Neural progenitor cell (in vitro differentiated cells): ENCODE results near the gene SUPT4H1. TPM values are rescaled to one million over a fixed set of nuclear protein-coding genes. Genes with fewer than 3 reads are reported as not detected.

Source experiments
- DNase-seq: peaks from one replicate; pipeline ENCODE4 v3.0.0-alpha.2; 2016; ENCODE audit warnings: low spot score
- H2AFZ ChIP-seq: fragments of 200-600 bp; sonication (generic); replicated peaks from 2 replicates; pipeline ENCODE4 v1.6.1; 2016; ENCODE audit warnings: antibody characterized with exemption
- H3F3A ChIP-seq: fragments of 200-600 bp; sonication (generic); 2 replicates; pipeline ENCODE4 v1.6.1; 2016; ENCODE audit warnings: antibody characterized with exemption, low read depth
- H3K27ac ChIP-seq: fragments of 200-600 bp; sonication (generic); 2 replicates; pipeline ENCODE4 v1.5.1; 2016; ENCODE audit warnings: mild to moderate bottlenecking
- H3K27me3 ChIP-seq: fragments of 200-600 bp; sonication (generic); 2 replicates; pipeline ENCODE4 v1.6.1; 2016; ENCODE audit warnings: mild to moderate bottlenecking, moderate library complexity
- H3K36me3 ChIP-seq: fragments of 200-600 bp; sonication (generic); 2 replicates; pipeline ENCODE4 v1.5.1; 2016
- H3K4me1 ChIP-seq: fragments of 200-600 bp; sonication (generic); 2 replicates; pipeline ENCODE4 v1.6.1; 2016; ENCODE audit warnings: mixed run types
- H3K4me2 ChIP-seq: fragments of 200-600 bp; sonication (generic); 2 replicates; pipeline ENCODE4 v1.6.1; 2016
- H3K4me3 ChIP-seq: fragments of 200-600 bp; sonication (generic); 2 replicates; pipeline ENCODE4 v1.5.1; 2016
- H3K79me2 ChIP-seq: fragments of 200-600 bp; sonication (generic); 2 replicates; pipeline ENCODE4 v1.6.1; 2016; ENCODE audit warnings: low read depth
- H3K9ac ChIP-seq: fragments of 200-600 bp; sonication (generic); 2 replicates; pipeline ENCODE4 v1.6.1; 2016
- H3K9me3 ChIP-seq: fragments of 200-600 bp; sonication (generic); 2 replicates; pipeline ENCODE4 v1.5.1; 2016; ENCODE audit warnings: low read depth
- H4K20me1 ChIP-seq: fragments of 200-600 bp; sonication (generic); 2 replicates; pipeline ENCODE4 v1.6.1; 2016; ENCODE audit warnings: low read depth
- H3K27ac Mint-ChIP-seq: 3 replicates; pipeline ENCODE4 v1.8.0; 2021; ENCODE audit warnings: mixed read lengths
- H3K27me3 Mint-ChIP-seq: 2 replicates; pipeline ENCODE4 v1.8.0; 2022; ENCODE audit warnings: low read depth, mild to moderate bottlenecking, inconsistent platforms, moderate library complexity, mixed read lengths; ENCODE audit not compliant: insufficient read depth
- H3K36me3 Mint-ChIP-seq: 3 replicates; pipeline ENCODE4 v1.8.0; 2021; ENCODE audit warnings: mixed read lengths
- H3K4me1 Mint-ChIP-seq: 3 replicates; pipeline ENCODE4 v1.8.0; 2021; ENCODE audit warnings: mixed read lengths
- H3K4me3 Mint-ChIP-seq: 3 replicates; pipeline ENCODE4 v1.8.0; 2021; ENCODE audit warnings: mild to moderate bottlenecking, moderate library complexity, mixed read lengths
- H3K9me3 Mint-ChIP-seq: 3 replicates; pipeline ENCODE4 v1.8.0; 2020; ENCODE audit warnings: mixed read lengths
- CTCF ChIP-seq: fragments of 200-600 bp; sonication (generic); IDR thresholded peaks from 2 replicates; pipeline ENCODE4 v1.5.1; 2017; ENCODE audit warnings: antibody characterized with exemption, mild to moderate bottlenecking
- EZH2 ChIP-seq: fragments of 200-600 bp; sonication (generic); IDR thresholded peaks from 2 replicates; pipeline ENCODE4 v1.6.1; 2017; ENCODE audit warnings: antibody characterized with exemption, mild to moderate bottlenecking, moderate library complexity
- EZH2phosphoT487 ChIP-seq: fragments of 200-600 bp; sonication (generic); IDR thresholded peaks from 2 replicates; pipeline ENCODE4 v1.6.1; 2017; ENCODE audit warnings: antibody characterized with exemption
- total RNA-seq: library from RNA; depleted of rRNA; stranded (reverse); fragments of >200 nt; gene quantifications from 2 replicates; pipeline ENCODE4 v1.2.3, GENCODE V29; 2015; ENCODE audit warnings: low replicate concordance

Gene SUPT4H1
- total RNA-seq, 1 donor from 2014 or later: 103 TPM

GRCh38 chr17:58315750-58316149 is 36.3 kb downstream of the SUPT4H1 start:
- Histone ChIP-seq H3K4me1 (no peaks in the 10 kb centered on the region), H3K27me3 (no peaks in the 10 kb centered on the region), H3K36me3 (no peaks in the 10 kb centered on the region), H3K9me3 (no peaks in the 10 kb centered on the region), H3K27ac (no peak overlapping the region), H3K79me2 (no peaks in the 10 kb centered on the region), H4K20me1 (no peaks in the 10 kb centered on the region), H3F3A (no peaks in the 10 kb centered on the region), H3K4me3 (no peak overlapping the region), H3K9ac (no peak overlapping the region), H2AFZ (no peak overlapping the region), H3K4me2 (no peak overlapping the region)
- no peak for TF ChIP-seq EZH2phosphoT487
- no peak for TF ChIP-seq CTCF
- TF ChIP-seq EZH2: no peak
- no peak overlapping the region for H3K4me3 Mint-ChIP-seq
- H3K36me3 Mint-ChIP-seq: peaks cover 5% of the 10 kb centered on the region
- H3K27me3 Mint-ChIP-seq: peaks cover 20% of the 10 kb centered on the region
- H3K4me1 Mint-ChIP-seq: peaks cover 29% of the 10 kb centered on the region
- H3K27ac Mint-ChIP-seq: no peak overlapping the region
- no peak for DNase-seq
- no peaks in the 10 kb centered on the region for H3K9me3 Mint-ChIP-seq

DNA sequence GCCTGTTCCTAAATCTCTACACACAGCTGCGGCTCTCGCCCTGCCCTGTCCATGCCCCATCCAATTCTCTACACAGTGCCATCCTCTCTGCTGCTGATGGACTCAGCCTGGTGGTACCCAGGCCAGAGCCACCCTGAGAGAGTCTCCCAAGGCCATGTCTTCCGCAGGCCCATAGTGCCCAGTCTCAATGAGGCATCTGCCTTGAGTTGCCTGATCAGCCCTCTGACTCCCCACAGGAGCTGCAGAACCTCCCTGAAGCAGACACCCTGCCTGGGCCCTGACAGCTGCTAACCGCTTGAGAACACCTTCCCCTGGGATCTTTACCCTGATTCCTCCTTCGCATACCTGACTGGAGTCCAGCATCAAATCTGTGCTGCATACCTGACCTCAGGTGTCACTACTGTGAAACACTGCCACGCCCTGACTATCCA is 36.7 kb downstream of the SUPT4H1 start:
- TF ChIP-seq EZH2 (no peak), CTCF (no peak), EZH2phosphoT487 (no peak)
- Histone ChIP-seq H3F3A (no peaks in the 10 kb centered on the region), H3K4me3 (no peak overlapping the region), H3K27ac (no peak overlapping the region), H2AFZ (no peak overlapping the region), H3K4me2 (no peak overlapping the region), H3K36me3 (no peaks in the 10 kb centered on the region), H3K79me2 (no peaks in the 10 kb centered on the region), H3K27me3 (no peaks in the 10 kb centered on the region), H3K4me1 (no peaks in the 10 kb centered on the region), H3K9ac (no peak overlapping the region), H4K20me1 (no peaks in the 10 kb centered on the region), H3K9me3 (no peaks in the 10 kb centered on the region)
- H3K9me3 Mint-ChIP-seq: no peaks in the 10 kb centered on the region
- peaks cover 29% of the 10 kb centered on the region for H3K4me1 Mint-ChIP-seq
- H3K4me3 Mint-ChIP-seq: peak overlapping the region; percentile 55
- H3K27me3 Mint-ChIP-seq: peaks cover 17% of the 10 kb centered on the region
- H3K36me3 Mint-ChIP-seq: peaks cover 5% of the 10 kb centered on the region
- no peak overlapping the region for H3K27ac Mint-ChIP-seq
- DNase-seq: no peak

DNA sequence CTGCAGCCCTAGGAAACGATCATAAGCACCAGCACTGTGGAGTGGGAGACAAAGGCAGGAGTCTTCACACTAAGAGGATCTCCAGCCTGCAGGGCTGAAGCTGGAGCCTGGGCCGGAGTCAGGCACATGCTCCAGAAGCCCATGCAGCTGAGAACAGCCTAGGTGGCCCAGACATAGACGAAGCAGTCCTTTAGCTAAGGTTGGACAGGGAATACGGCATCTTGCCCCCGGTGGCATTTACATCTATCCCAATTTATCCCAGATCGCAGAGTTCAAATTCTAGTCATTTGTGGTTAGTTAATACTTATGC is 37.3 kb downstream of the SUPT4H1 start:
- Mint-ChIP-seq H3K4me1 (peaks cover 29% of the 10 kb centered on the region), H3K36me3 (peaks cover 5% of the 10 kb centered on the region), H3K9me3 (no peaks in the 10 kb centered on the region), H3K4me3 (no peak overlapping the region), H3K27ac (no peak overlapping the region), H3K27me3 (peaks cover 17% of the 10 kb centered on the region)
- no peak overlapping the region for H3K9ac ChIP-seq
- H3K27me3 ChIP-seq: no peaks in the 10 kb centered on the region
- H3K27ac ChIP-seq: no peak overlapping the region
- H3K4me2 ChIP-seq: no peak overlapping the region
- H3K4me3 ChIP-seq: no peak overlapping the region
- no peaks in the 10 kb centered on the region for H3K4me1 ChIP-seq
- TF ChIP-seq EZH2 (no peak), CTCF (no peak), EZH2phosphoT487 (no peak)
- no peaks in the 10 kb centered on the region for H3F3A ChIP-seq
- no peaks in the 10 kb centered on the region for H4K20me1 ChIP-seq
- H2AFZ ChIP-seq: no peak overlapping the region
- no peaks in the 10 kb centered on the region for H3K9me3 ChIP-seq
- no peaks in the 10 kb centered on the region for H3K79me2 ChIP-seq
- no peaks in the 10 kb centered on the region for H3K36me3 ChIP-seq
- DNase-seq: no peak
